ENCODE measurements around the gene LARGE2. TPM values are rescaled to one million over a fixed set of nuclear protein-coding genes. Genes with fewer than 3 reads are reported as not detected.

LARGE2 gene
- total and polyA plus RNA-seq, 2 of the 13 experiments (the other 11 are each of a cell fraction or from before 2014, with no cell fraction given) = 8.5 to 21.6 TPM

GRCh38 chr11:45876401-45876800 lies 46.1 kb upstream of the LARGE2 start (continued):
- no peak for TF ChIP-seq IKZF5 (CRISPR knock-in tag; IDR thresholded peaks at IDR 0.05)
- TF ChIP-seq FOXM1 (CRISPR knock-in tag; IDR thresholded peaks at IDR 0.05) = no peak
- no peak for TF ChIP-seq NRL (CRISPR knock-in tag; IDR thresholded peaks at IDR 0.05; ENCODE audit: borderline replicate concordance)
- TF ChIP-seq ZNF260 (CRISPR knock-in tag; IDR thresholded peaks at IDR 0.05; ENCODE audit: borderline replicate concordance, low read depth) = no peak
- TF ChIP-seq ZNF577 (CRISPR knock-in tag; IDR thresholded peaks at IDR 0.05; ENCODE audit: borderline replicate concordance, low read depth) = no peak
- no peak for TF ChIP-seq NFYC (CRISPR knock-in tag; IDR thresholded peaks at IDR 0.05)
- TF ChIP-seq ZNF839 (CRISPR knock-in tag; IDR thresholded peaks at IDR 0.05; ENCODE audit: borderline replicate concordance) = no peak
- no peak for TF ChIP-seq BRCA1 (CRISPR knock-in tag; IDR thresholded peaks at IDR 0.05)
- no peak for TF ChIP-seq SNAPC2 (CRISPR knock-in tag; IDR thresholded peaks at IDR 0.05)
- TF ChIP-seq SNRNP70 (IDR thresholded peaks at IDR 0.05; ENCODE audit: low read depth, low read length) = no peak
- no peak for TF ChIP-seq CEBPB (IDR thresholded peaks at IDR 0.05; ENCODE audit: borderline replicate concordance, low read depth, low read length)
- TF ChIP-seq GLMP (CRISPR knock-in tag; IDR thresholded peaks at IDR 0.05; ENCODE audit: borderline replicate concordance) = no peak

- FAIRE-seq (no peak), ATAC-seq (no peak), DNase-seq (ENCODE audit: low spot score) (no peak)
- Histone ChIP-seq H3K79me2 (ENCODE audit: insufficient read depth, low read length) (no peaks in the 10 kb centered on the region), H3K4me3 (replicated peaks in 1 of 3; ENCODE audit: insufficient read depth in 1 of 3, low read depth in 2 of 3, low read length in 3 of 3) (no peak overlapping the region), H4K20me1 (ENCODE audit: insufficient read depth, low read length) (0 out of 2 replicates have a peak, but pooled peaks cover 3% of the 10 kb centered on the region), H3K27ac (ENCODE audit: extremely low read length, insufficient read depth, low read length) (no peak overlapping the region), H2AFZ (ENCODE audit: low read length) (no peak overlapping the region), H3K36me3 (replicated peaks in 1 of 2; ENCODE audit: control insufficient read depth in 1 of 2, insufficient read depth in 2 of 2, low read length in 2 of 2) (peaks cover 20 to 40% of the 10 kb centered on the region in 2 experiments), H3K27me3 (ENCODE audit: control insufficient read depth in 1 of 2, insufficient read depth in 2 of 2, low read length in 2 of 2) (no peaks in the 10 kb centered on the region), H3K4me1 (ENCODE audit: insufficient read depth, low read length) (no peaks in the 10 kb centered on the region), H3K9me3 (ENCODE audit: low read length) (no peaks in the 10 kb centered on the region), H3K9ac (ENCODE audit: insufficient read depth, low read depth, low read length) (no peak overlapping the region), H3K4me2 (ENCODE audit: low read depth, low read length) (no peak overlapping the region)
- in situ Hi-C loops (cut with HindIII; ENCODE audit: extremely low pct_ligation_motif_present, low pct_unique_long_range_greater_than_20kb) (no loop called here), intact Hi-C loops (cut with micrococcal nuclease; ENCODE audit: unreplicated experiment) (no loop called here)
- ChIA-PET POLR2A (no interaction called here), CTCF (ENCODE audit: low intra/inter-chr PET ratio, low total read pairs) (no interaction called here)
- no TSS peak for BruUV-seq (replicated peaks)
- 98% methylated on average over 7 of the region's 8 CpGs for WGBS (ENCODE audit: low lambda C conversion rate)
- TF ChIP-seq NFIB (CRISPR knock-in tag; IDR thresholded peaks at IDR 0.05; ENCODE audit: borderline replicate concordance) = no peak
- TF ChIP-seq ZNF138 (CRISPR knock-in tag; IDR thresholded peaks at IDR 0.05; ENCODE audit: low read depth) = no peak
- TF ChIP-seq NR2C2 (CRISPR knock-in tag; IDR thresholded peaks at IDR 0.05; ENCODE audit: borderline replicate concordance) = no peak
- TF ChIP-seq CAMTA2 (CRISPR knock-in tag; IDR thresholded peaks at IDR 0.05; ENCODE audit: borderline replicate concordance) = no peak
- no peak for TF ChIP-seq PAXIP1 (CRISPR knock-in tag; conservative IDR thresholded peaks at IDR 0.05)
- TF ChIP-seq ZNF652 (CRISPR knock-in tag; IDR thresholded peaks at IDR 0.05; ENCODE audit: borderline replicate concordance, low read depth) = no peak
- no peak for TF ChIP-seq U2AF1 (optimal IDR thresholded peaks at IDR 0.05; ENCODE audit: low read depth, low read length)
- no peak for TF ChIP-seq RELA (CRISPR knock-in tag; IDR thresholded peaks at IDR 0.05)
Observed at GRCh38 chr11:45877221-45877620, 45.2 kb upstream of the LARGE2 start.

All from HepG2 (cell line).